Ovary (tissue), 9 donors: Measurements from ENCODE around the gene ASB2. TPM values are rescaled to one million over a fixed set of nuclear protein-coding genes. Genes with fewer than 3 reads are reported as not detected.

ENCODE experiments used
- DNase-seq, 5 donors: peaks; one replicate each; pipeline ENCODE4 v3.0.0-alpha.2; 2019 to 2020
- H3K27ac ChIP-seq, 2 donors: fragments of 200-600 bp; one replicate each; pipeline versions ENCODE4 v1.5.1 to v1.8.0; 2019 to 2022
- H3K27me3 ChIP-seq: fragments of 200-600 bp; one replicate; pipeline ENCODE4 v1.8.0; 2022
- H3K36me3 ChIP-seq: fragments of 200-600 bp; sonication (generic); one replicate; pipeline ENCODE4 v1.5.1; 2019
- H3K4me1 ChIP-seq: one replicate; pipeline ENCODE4 v1.8.1; 2013; ENCODE audit warnings: mild to moderate bottlenecking, moderate library complexity; ENCODE audit not compliant: insufficient read depth
- H3K4me3 ChIP-seq: fragments of 200-600 bp; sonication (generic); one replicate; pipeline ENCODE4 v1.5.1; 2017
- H3K9me3 ChIP-seq, 2 donors: fragments of 200-600 bp in 1 of 2; sonication (generic) in 1 of 2; one replicate each; pipeline versions ENCODE4 v1.5.1 to v1.8.1; 2013 to 2019; ENCODE audit warnings: mild to moderate bottlenecking in 1 of 2, moderate library complexity in 1 of 2
- CTCF ChIP-seq, 3 donors: fragments of 450-650 bp in 2 of 3; fragments of 200-600 bp in 1 of 3; IDR thresholded peaks; one replicate each; pipeline versions ENCODE4 v1.5.1 to v1.8.0; 2016 to 2022; ENCODE audit warnings: antibody characterized with exemption in 3 of 3, mild to moderate bottlenecking in 1 of 3
- EP300 ChIP-seq: sonication (generic); formaldehyde crosslinking; IDR thresholded peaks from one replicate; pipeline ENCODE4 v1.6.1; 2017; ENCODE audit warnings: antibody characterized with exemption
- POLR2A ChIP-seq: fragments of 450-650 bp; IDR thresholded peaks from one replicate; pipeline ENCODE4 v1.6.1; 2017; ENCODE audit warnings: antibody characterized with exemption, mild to moderate bottlenecking, moderate library complexity
- WGBS, 3 donors: extraction: QIAGEN DNeasy Blood & Tissue Kit in 1 of 3; methylation state at CpG; one replicate each; pipeline versions ENCODE4 v1.1.5 to v1.1.7; 2013 to 2017; 5-methylcytosine and 5-hydroxymethylcytosine counted together
- intact Hi-C, 4 donors: fragments of 100-400 bp; cut with DNase I; formaldehyde crosslinking; loops; one replicate each; pipeline versions ENCODE4 v1.11.0 to v1.15.1; 2022 to 2023
- polyA plus RNA-seq, 2 donors: library from polyadenylated mRNA; stranded (reverse); fragments of 200-250 nt in 1 of 2; fragments of 350-450 nt in 1 of 2; fragmentation: Illumina TruSeq in 1 of 2; extraction: RNeasy Lipid Tissue Mini Kit (QIAGEN cat#74804) in 1 of 2; gene quantifications; one replicate each; pipeline ENCODE4 v1.2.3, GENCODE V29; 2013 to 2014
- total RNA-seq, 7 donors: library from RNA; depleted of rRNA in 2 of 7; stranded (reverse); fragments of >200 nt in 2 of 7; fragmentation: NEBNext Ultra II Directional in 3 of 7; extraction: Animal tissue kit (Norgen Biotek cat#: 25700) in 3 of 7; gene quantifications; one replicate each; pipeline versions ENCODE4 v1.1.0 to v1.2.4, GENCODE V29; 2016 to 2023
- donor health status: DM: no; HTN: no; CAD: no; lungs with moderate emphysema.
- donor health status: DM: no; HTN: no; CAD: no.
- donor health status: Bipolar disorder and iron deficiency.
- donor health status: DM: yes; HTN: yes; CAD: no.
- donor health status: DM: no; HTN: no; CAD: no.
- donor health status: DM: yes; HTN: yes; CAD: no.

ASB2 gene
- total and polyA plus RNA-seq, 9 donors: 1.3 to 25.6 (median 3.0) TPM

- Histone ChIP-seq H3K4me1 (no peaks in the 10 kb centered on the region), H3K27ac (no peak overlapping the region), H3K4me3 (no peak overlapping the region), H3K36me3 (no peaks in the 10 kb centered on the region), H3K9me3 (no peaks in the 10 kb centered on the region), H3K27me3 (no peaks in the 10 kb centered on the region)
- intact Hi-C loops: no loop called here
- 36 to 63% (median 38%) methylated on average over 6 of the region's 6 CpGs for WGBS, 3 donors
- no peak for TF ChIP-seq EP300
- no peak for TF ChIP-seq POLR2A
- no peak for TF ChIP-seq CTCF (IDR thresholded peaks at IDR 0.05)
- no peak for DNase-seq
Observed at GRCh38 chr14:93927800-93928145, 48.6 kb downstream of the ASB2 start.

GRCh38 chr14:93926873-93927799 is 49.2 kb downstream of the ASB2 start, which contains the start of gene FAM181A:
TSS of gene FAM181A (plus strand) at chr14:93927344. CDS start at chr14:93928286, 942 bp downstream.
- Histone ChIP-seq H3K27ac (no peak within 1 kb of the TSS), H3K27me3 (no peaks in the 10 kb centered on the region), H3K9me3 (no peaks in the 10 kb centered on the region), H3K36me3 (no peaks in the 10 kb centered on the region), H3K4me3 (no peak within 1 kb of the TSS), H3K4me1 (no peaks in the 10 kb centered on the region)
- DNase-seq: no peak
- intact Hi-C loops: no loop called here
- 59 to 64% (median 61%) methylated on average over 31 to 38 of the region's 38 CpGs for WGBS, 3 donors
- TF ChIP-seq CTCF (IDR thresholded peaks at IDR 0.05) (no peak), EP300 (no peak), POLR2A (no peak)

- 80 to 83% (median 81%) methylated on average over 21 of the region's 21 CpGs for WGBS, 3 donors
Observed at GRCh38 chr14:93926245-93926872, 50.0 kb downstream of the ASB2 start.

More at GRCh38 chr14:93926245-93926872, 50.0 kb downstream of the ASB2 start:
- Histone ChIP-seq H3K27ac (no peak overlapping the region), H3K4me1 (no peaks in the 10 kb centered on the region), H3K4me3 (no peak overlapping the region), H3K27me3 (no peaks in the 10 kb centered on the region), H3K36me3 (no peaks in the 10 kb centered on the region), H3K9me3 (no peaks in the 10 kb centered on the region)
- TF ChIP-seq CTCF (IDR thresholded peaks at IDR 0.05): no peak
- TF ChIP-seq EP300: no peak
- no peak for TF ChIP-seq POLR2A
- intact Hi-C loops: no loop called here
- DNase-seq: no peak
